Heart left ventricle (tissue), 13 donors: Measurements from ENCODE around the gene ALPI.

Experiments
- POLR2A ChIP-seq, 2 donors: fragments of 450-650 bp; IDR thresholded peaks; one replicate each; pipeline ENCODE4 v1.6.1; 2017; ENCODE audit warnings: antibody characterized with exemption in 2 of 2, mild to moderate bottlenecking in 2 of 2, moderate library complexity in 2 of 2
- TF ChIP-seq, protein P1 (sequence below), 12 donors: fragments of 200-600 bp; sonication (generic) in 4 of 12; IDR thresholded peaks; one replicate each; pipeline versions ENCODE4 v1.5.0 to v1.8.0; 2018 to 2022; ENCODE audit warnings: antibody characterized with exemption in 12 of 12, mild to moderate bottlenecking in 5 of 12
- donor health status: ischemic (EF 13 %, LVEDD 7.1; RV severe dilation, severe dysfunction).
- donor health status: DM: no; HTN: yes; CAD: no.
- donor health status: DM: no; HTN: no; CAD: no.
- donor health status: ischemic (EF 25% LVEDD 6.9; RV normal size, moderate dysfunction).
- donor health status: ischemic (EF 25% LVEDD 5.7; RV mildly dilated, moderate dysfunction).
- donor health status: ischemic (EF 35%, LVEDD 5.7; RV mildly dilated, moderate dysfunction).
- donor health status: nonischemic (EF 11% LVEDD 7.7; RV severe dilation, severe dysfunction).
- donor health status: DM: yes; HTN: yes; CAD: no.
- donor health status: PGD.
- donor health status: ischemic (EF 29% LVEDD 5.4; RV normal size, mild dysfunction).
- donor health status: nonischemic (EF 23%, LVEDD 6.1; RV moderate dilation, normal function).

DNA sequence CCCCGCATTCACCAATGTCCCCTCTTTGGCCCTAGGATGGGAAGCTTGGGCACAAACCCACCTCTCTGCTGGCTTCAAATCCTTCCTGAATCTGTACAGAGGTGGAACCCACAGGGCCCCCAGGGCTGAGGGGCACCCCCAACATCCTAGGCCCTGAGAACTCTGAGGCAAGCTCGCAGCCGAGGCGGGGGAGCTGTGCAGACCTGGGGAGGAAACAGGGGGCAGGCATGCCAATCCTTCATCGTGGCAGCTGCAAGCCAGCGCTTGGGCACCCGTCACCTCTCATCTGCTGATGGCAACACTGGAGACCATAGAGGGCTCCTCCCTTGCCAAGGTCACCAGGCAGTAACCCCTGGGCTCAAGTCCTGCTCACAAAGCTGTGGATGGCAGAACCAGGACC, 20.8 kb downstream of the ALPI start:
- TF ChIP-seq, protein P1, sequence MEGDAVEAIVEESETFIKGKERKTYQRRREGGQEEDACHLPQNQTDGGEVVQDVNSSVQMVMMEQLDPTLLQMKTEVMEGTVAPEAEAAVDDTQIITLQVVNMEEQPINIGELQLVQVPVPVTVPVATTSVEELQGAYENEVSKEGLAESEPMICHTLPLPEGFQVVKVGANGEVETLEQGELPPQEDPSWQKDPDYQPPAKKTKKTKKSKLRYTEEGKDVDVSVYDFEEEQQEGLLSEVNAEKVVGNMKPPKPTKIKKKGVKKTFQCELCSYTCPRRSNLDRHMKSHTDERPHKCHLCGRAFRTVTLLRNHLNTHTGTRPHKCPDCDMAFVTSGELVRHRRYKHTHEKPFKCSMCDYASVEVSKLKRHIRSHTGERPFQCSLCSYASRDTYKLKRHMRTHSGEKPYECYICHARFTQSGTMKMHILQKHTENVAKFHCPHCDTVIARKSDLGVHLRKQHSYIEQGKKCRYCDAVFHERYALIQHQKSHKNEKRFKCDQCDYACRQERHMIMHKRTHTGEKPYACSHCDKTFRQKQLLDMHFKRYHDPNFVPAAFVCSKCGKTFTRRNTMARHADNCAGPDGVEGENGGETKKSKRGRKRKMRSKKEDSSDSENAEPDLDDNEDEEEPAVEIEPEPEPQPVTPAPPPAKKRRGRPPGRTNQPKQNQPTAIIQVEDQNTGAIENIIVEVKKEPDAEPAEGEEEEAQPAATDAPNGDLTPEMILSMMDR (IDR thresholded peaks at IDR 0.05), result no peak
- TF ChIP-seq POLR2A (IDR thresholded peaks at IDR 0.05), result no peak
